Activated CD8-positive, alpha-beta memory T cell treated with anti-CD3 and anti-CD28 coated beads, Interleukin-2, amount 50 U/mL, for 48 hours (primary cell): ENCODE data around the gene OR51E1.

Experiments
- DNase-seq: peaks from one replicate; pipeline ENCODE4 v3.0.0-alpha.2; 2020

The OR51E1 gene, protein sequence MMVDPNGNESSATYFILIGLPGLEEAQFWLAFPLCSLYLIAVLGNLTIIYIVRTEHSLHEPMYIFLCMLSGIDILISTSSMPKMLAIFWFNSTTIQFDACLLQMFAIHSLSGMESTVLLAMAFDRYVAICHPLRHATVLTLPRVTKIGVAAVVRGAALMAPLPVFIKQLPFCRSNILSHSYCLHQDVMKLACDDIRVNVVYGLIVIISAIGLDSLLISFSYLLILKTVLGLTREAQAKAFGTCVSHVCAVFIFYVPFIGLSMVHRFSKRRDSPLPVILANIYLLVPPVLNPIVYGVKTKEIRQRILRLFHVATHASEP

DNA sequence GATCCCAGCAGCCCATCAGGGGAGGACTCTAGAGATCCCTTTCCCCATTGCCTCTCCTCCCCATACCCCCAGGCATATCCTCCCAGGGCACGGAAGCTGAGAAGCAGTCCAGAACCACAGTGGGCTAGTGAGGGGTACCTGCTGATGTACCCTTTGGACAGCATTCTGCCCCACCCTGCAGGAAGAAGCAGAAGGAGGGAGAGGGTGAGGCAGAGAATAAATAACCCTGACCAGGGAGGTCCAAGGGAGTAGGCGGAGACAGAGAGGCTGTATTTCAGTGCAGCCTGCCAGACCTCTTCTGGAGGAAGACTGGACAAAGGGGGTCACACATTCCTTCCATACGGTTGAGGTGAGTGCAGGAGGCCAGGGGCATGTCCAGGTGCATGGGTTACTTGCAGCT is at the start of gene OR51E1:
TSS of gene OR51E1 (plus strand) at position 301 of the 400 bp plus-strand sequence. CDS start 8,545 bp downstream, outside the sequence.
- DNase-seq = no peak

DNA sequence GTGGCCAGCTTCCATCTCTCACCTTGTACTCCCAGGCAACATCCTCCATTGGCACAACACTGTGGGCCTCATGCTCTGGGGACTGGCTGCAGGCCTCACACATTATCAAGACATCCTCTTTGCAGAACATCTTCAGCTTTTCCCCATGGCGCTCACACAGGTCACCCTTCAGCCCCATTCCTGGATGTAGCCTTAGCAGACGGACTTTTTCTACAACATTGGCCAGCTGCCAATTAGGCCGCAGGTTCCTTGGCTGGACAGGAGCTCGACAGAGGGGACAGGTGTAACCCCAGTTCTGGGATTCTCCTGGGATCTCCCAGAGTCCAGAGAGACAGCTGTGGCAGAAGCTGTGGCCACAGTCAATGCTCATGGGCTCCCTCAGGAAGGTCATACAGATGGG is 38.7 kb upstream of the OR51E1 start:
- DNase-seq = no peak

DNA sequence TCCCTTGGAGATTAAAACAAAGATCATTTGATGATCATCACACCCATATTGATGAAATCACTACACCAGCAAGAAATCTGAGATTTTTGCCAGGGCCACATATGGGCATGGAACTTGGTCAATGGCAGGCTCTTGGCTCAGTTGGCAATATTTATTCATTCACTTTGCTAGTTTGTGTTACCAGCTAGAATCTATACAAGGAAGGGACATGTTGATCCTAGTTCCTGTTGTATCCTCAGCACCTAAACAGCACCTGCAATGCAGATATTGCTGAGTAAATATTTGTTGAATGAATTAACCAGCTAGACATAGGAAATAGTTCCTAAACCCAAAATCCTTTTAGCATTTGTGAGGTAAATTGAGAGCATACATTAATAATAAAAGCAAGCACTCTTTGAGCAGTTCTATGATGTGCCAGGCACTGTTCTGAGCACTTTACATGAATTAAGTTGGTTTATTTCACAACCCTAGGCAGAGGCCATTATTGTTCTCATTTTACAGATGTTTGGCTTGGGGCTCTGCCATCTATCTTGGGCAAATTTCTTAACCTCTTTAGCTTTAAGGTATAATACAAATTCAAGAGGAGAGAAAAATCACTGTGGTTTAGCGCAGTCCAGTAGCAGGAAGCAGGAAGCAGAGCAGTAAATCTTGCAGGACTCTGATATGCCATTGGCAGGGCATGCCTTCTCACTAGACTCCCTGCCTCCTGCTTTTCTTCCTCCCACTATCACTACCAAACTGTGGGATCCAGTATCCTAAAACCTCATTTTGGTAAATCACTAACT is 37.4 kb upstream of the OR51E1 start:
- no peak for DNase-seq

DNA sequence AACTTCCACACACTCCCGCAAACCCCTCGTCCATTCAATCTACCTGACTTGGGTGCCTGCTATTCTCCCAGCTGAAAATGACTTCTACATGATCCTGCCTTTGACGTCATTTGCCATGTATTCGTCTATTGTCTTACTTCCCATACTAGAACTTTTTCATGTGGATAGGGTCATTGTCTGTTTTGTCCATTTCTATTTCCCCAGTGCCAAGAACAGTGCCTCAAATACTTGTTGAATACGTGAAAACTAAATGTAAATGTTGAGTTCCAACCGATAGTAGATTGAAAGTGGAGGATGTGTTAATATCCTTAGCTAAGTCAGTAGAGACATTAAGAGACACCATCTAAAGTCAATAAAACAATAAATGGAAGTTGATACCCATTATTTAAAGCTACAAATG is 36.7 kb upstream of the OR51E1 start:
- DNase-seq = no peak

- DNase-seq = peak; percentile 94
Observed at GRCh38 chr11:4607781-4608666, 35.8 kb upstream of the OR51E1 start, which contains the start of gene TRIM68. Gene TRIM68 (minus strand): TSS chr11:4608231. CDS start chr11:4605504, 2,727 bp downstream.

DNA sequence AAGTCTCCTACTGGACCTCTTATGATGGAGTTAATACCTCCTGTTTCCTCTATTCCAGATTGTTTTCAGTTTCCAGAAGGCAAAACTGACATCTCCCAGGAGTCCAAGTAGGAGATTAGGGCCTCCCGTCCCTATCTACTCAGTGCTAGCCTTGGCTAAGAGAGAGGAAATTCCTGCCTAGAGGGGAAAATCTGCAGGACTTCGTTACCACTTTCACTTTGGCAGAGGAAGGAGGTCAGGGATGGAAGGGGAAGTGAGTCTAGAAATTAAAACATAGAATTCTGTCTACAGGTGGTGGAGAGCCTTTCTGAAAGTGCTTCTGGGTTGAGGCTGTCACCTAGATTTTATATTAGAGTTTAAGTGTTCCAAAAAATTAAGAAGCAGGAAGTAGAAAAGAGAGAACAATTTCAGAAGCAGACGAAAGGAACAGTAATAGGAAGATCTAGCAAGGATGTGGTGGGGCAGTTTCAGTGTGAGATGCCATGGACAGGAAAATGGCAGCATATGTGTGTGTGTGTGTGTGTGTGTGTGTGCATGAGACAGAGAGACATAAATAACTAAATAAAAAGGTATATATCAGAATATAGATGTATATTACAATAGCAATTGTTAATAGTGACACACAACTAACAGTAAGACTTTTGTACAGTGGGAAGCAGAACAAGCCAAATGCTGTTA is 33.4 kb upstream of the OR51E1 start:
- DNase-seq = no peak

DNA sequence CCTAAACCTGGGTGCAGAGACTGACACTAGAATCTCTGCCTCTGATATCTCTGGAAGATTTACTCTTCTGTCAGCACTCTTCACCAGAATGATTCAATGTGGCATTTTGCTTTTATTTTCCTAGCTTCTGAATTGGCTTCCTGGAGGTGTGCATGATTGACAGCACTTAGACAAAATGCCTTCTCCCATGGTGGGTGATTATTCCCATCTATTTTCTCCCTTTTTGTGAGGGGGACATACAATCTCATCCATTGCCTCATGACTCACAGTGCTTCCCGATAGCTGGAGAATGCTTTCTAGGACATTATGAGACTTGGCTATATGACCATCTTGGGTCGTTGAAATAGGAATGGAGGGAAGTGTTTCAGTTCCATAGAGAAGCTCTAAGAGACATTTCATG is 31.8 kb upstream of the OR51E1 start:
- DNase-seq = no peak

DNA sequence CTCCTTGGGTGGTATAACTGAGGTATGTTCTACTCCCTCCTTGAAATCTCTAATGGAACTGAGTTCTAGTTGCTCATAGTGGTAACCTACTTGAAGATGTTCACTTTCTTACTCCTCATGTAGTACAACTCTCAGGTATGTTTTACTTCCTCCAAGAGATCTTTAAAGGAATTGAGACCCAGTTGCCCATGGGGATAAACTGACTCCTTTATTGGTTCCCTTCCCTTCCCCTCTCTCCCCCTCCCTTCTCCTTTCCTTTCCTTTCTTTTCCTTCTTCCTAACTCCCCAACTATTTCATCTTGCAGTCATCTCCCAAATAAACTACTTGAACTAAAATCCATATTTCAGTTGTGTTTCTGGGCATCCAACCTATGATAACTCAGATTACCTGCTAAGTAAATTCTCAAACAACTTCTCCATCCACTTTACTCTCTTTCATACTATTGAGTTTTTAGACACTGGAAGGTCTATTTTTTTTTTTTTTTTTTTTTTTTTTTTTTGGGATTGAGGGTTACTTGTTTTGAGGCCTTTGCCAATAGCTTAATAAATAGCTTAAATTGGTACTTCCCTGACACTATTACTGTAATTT is 27.8 kb upstream of the OR51E1 start:
- DNase-seq = no peak

GRCh38 chr11:4619514-4619913 is 24.3 kb upstream of the OR51E1 start:
- DNase-seq = no peak

- DNase-seq = peak; percentile 78
Observed at GRCh38 chr11:4626207-4627099, 17.3 kb upstream of the OR51E1 start.

- no peak for DNase-seq
Observed at GRCh38 chr11:4636136-4636535, 7.6 kb upstream of the OR51E1 start.

DNA sequence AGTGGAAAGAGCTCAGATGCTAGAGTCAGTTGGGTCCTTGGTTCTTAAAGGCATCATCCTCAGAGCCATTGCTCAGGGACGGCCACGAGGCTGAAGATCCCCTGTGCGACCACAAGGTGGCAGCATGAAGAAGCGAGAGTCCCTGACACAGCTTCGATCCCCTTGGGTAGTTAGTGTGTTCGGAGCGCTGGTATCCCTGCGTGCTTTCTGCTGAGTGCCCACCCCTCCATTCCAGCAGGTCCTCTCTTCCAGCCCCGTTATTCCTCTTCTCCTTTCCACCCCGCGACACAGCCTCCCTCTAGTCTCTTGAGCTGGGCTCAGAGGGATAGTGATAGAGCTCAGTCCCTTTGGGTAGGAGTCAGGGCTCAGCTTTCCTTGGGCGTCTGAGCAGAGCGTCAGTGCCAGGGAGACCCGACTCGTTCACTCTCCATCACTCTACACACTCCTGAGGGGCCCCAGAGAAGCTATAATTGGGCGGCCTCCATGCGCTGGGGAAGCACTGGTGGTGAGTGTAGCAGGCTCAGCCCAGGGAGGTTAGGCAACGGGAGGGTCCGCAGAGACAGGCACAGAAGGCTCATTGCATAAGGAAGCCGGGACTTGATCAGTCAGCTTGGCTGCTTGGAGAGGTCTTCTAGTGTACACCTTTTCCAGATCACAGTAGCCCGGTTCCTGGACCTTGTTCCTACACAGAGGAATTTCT is 6.7 kb upstream of the OR51E1 start, which contains the start of gene OR51D1:
TSS of gene OR51D1 (plus strand) at position 516 of the 700 bp plus-strand sequence. CDS start 2,314 bp downstream, outside the sequence.
- peak; percentile 83 for DNase-seq

DNA sequence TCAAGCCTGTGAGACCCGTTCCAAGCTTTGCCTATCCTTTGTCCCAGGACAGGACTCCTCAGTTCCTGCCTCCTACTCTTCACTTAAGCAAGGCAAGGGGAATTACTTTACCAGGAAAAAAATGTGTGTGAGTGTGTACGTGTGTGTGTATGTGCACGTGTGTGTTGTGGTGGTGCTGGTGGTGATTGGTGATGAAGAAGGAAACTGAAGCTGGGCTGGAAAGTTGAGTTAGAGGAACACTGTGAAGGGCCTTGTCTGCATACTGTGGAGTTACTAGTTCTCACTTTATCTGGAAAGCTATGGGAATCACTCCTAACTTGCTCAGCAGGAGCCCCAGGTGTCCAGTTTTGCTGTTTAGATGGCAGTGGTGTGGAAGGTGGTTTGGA is 6.1 kb upstream of the OR51E1 start:
- no peak for DNase-seq

GRCh38 chr11:4639931-4640330 is 3.9 kb upstream of the OR51E1 start:
- DNase-seq = no peak

DNA sequence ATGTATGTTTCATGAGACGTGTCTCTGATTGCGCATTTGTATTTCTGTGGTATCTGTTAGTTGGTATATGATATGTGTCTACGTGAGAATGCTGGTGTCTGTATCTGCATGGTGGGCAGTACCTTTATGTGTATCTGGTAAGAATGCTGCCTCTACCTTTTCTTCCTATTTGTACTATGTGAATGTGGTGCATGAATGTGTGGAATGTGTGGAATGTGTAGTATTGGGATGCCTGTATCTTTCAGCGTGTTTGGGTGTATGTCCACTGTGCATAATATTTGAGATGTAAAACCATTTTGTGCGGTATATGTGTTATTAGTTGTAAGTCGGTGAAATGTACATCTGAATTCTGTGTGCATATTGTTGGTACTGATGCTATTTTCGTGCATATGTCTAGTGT is 2.3 kb upstream of the OR51E1 start:
- DNase-seq = no peak

DNA sequence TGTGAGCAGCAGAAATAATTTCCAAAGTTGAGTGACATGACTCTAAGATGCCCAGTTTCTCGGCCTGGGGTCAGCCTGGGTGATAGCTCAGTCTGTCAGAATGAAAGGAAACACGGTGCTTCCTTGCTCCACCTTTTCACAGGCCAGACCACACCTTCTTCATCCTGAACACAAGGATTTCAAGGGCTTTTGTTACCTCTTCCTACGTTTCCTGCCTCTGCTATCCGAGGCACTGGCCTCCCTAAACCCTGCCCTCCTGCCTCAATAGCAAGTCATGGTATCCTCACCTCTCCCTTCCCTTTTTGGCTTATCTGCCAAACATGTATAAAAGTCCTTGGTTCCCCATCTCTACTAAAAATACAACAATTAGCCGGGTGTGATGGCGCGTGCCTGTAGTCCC is 1.7 kb upstream of the OR51E1 start:
- no peak for DNase-seq

DNA sequence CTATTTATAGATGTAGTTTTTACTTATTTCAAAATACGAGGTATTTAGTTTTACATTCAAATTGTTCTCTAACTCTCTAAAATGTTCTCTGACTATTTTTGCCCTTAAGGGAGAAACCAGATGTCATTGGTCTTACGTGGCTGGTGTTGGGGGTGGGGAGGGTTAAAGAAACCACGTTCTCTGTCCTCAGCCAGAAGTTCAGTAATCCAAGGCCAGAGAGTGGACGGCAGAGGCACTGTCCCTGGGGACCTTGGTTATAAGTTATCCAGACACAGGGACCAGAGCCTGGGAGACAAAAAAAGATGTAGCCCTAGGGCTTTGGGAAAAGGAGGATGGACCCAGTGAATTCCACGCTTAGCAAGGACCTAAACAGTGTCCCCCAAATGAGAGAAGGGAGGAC is 706 bp upstream of the OR51E1 start:
- DNase-seq = no peak

GRCh38 chr11:4644233-4644632 is 451 bp downstream of the OR51E1 start:
- DNase-seq = no peak

- DNase-seq = no peak
Observed at GRCh38 chr11:4645974-4646373, 2.2 kb downstream of the OR51E1 start.

DNA sequence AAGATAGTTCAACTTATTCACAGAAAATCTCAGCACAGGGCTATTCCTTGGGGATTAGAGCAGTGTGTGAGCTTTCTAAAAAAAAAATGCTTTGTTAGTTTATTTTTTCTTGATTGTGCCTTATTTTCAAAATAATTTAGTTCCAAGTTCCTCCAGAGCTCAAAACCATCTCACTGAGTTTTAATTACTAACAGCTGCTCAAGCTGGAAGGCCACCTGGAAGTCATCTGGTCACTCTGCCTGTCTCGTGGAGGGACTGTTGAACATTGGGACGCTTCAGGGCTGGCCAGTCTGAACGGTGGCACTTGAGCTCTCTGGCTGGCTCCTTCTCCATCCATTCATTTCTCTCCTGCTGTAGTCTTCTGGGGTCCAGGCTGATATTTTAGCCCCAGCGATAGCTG is 4.0 kb downstream of the OR51E1 start:
- no peak for DNase-seq
